HL-60 (cell line): ENCODE results near the gene CYB5RL.

Experiments used
- GABPA ChIP-seq: IDR thresholded peaks from 2 replicates; pipeline ENCODE4 v1.6.1; 2012; ENCODE audit warnings: low read depth
- POLR2AphosphoS5 ChIP-seq: IDR thresholded peaks from 2 replicates; pipeline ENCODE4 v1.6.1; 2012; ENCODE audit warnings: low read depth
- TF ChIP-seq, protein P1 (sequence below): IDR thresholded peaks from one replicate; pipeline ENCODE4 v1.5.1; 2011; ENCODE audit warnings: low read length, control low read depth, inconsistent platforms; ENCODE audit not compliant: insufficient read depth

DNA sequence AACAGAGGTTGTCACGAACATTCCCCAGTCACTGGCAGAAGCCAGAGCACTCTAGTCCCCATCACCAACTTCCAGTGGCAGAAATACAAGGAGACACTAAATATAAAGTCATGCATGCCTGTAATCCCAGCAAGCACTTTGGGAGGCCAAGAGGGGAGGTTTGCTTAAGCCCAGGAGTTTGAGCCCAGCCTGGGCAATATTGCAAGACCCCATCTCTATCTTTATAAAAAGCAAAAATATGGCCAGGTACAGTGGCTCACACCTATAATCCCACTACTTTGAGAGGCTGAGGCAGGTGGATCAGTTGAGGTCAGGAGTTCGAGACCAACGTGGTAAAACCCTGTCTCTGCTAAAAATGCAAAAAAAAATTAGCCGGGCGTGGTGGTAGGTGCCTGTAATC is 6.4 kb downstream of the CYB5RL start:
- TF ChIP-seq, protein P1, sequence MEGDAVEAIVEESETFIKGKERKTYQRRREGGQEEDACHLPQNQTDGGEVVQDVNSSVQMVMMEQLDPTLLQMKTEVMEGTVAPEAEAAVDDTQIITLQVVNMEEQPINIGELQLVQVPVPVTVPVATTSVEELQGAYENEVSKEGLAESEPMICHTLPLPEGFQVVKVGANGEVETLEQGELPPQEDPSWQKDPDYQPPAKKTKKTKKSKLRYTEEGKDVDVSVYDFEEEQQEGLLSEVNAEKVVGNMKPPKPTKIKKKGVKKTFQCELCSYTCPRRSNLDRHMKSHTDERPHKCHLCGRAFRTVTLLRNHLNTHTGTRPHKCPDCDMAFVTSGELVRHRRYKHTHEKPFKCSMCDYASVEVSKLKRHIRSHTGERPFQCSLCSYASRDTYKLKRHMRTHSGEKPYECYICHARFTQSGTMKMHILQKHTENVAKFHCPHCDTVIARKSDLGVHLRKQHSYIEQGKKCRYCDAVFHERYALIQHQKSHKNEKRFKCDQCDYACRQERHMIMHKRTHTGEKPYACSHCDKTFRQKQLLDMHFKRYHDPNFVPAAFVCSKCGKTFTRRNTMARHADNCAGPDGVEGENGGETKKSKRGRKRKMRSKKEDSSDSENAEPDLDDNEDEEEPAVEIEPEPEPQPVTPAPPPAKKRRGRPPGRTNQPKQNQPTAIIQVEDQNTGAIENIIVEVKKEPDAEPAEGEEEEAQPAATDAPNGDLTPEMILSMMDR: no peak
- TF ChIP-seq POLR2AphosphoS5 (no peak), GABPA (no peak)
